AG04450 (cell line): Measurements from ENCODE around the gene DUSP15. TPM values are rescaled to one million over a fixed set of nuclear protein-coding genes. Genes with fewer than 3 reads are reported as not detected.

Source experiments
- CTCF ChIA-PET: fragments of 300-600, 350-600 bp; formaldehyde crosslinking; extraction: SDS; loops from one replicate; lab custom pipeline; 2022; ENCODE audit warnings: antibody characterized with exemption, inconsistent platforms; lab: Charles Lee
- POLR2A ChIA-PET: fragments of 350-600 bp; formaldehyde crosslinking; extraction: SDS; loops from one replicate; lab custom pipeline; 2021; ENCODE audit warnings: antibody characterized with exemption, inconsistent platforms; lab: Yijun Ruan, JAX
- DNase-seq: peaks from one replicate; pipeline ENCODE4 v3.0.0-alpha.2; 2011; ENCODE audit warnings: low read depth, low spot score
- H3K27ac ChIP-seq: one replicate; pipeline ENCODE4 v1.5.1; 2012; ENCODE audit warnings: low read depth, low read length, control low read depth
- H3K27me3 ChIP-seq: one replicate; pipeline ENCODE4 v1.6.0; 2012; ENCODE audit warnings: low read length; ENCODE audit not compliant: control insufficient read depth, insufficient read depth
- H3K4me3 ChIP-seq: 2 replicates; pipeline ENCODE4 v1.5.1; 2011; ENCODE audit warnings: mild to moderate bottlenecking, low read depth, low read length, control low read depth
- H3K9me3 ChIP-seq: 2 replicates; pipeline ENCODE4 v1.5.1; 2012; ENCODE audit warnings: low read length; ENCODE audit not compliant: control insufficient read depth, insufficient read depth
- CTCF ChIP-seq: IDR thresholded peaks from 2 replicates; pipeline ENCODE4 v1.5.1; 2011; ENCODE audit warnings: low read depth, low read length, control low read depth, inconsistent platforms
- polyA plus RNA-seq: library from polyadenylated mRNA; depleted of rRNA; stranded (reverse); fragments of >200 nt; gene quantifications from 2 replicates; pipeline ENCODE4 v1.2.3, GENCODE V29; 2011

DUSP15 gene
- polyA plus RNA-seq, 1 experiment, result not detected

- Histone ChIP-seq H3K4me3 (no peak overlapping the region), H3K27me3 (peaks cover 59% of the 10 kb centered on the region), H3K27ac (no peak overlapping the region), H3K9me3 (no peaks in the 10 kb centered on the region)
- TF ChIP-seq CTCF, result no peak
- ChIA-PET CTCF (interaction anchor here (0.6 to 2.4 kb wide), 6 partner anchors 9 to 824 kb away, joined by 3 to 12 read pairs (median 5); partner anchors contain the start of gene PDRG1), POLR2A (no interaction called here)
- DNase-seq, result no peak
These were observed 10.9 kb downstream of the DUSP15 start for GRCh38 chr20:31859266-31859997.

- TF ChIP-seq CTCF, result no peak
- Histone ChIP-seq H3K27ac (no peak overlapping the region), H3K9me3 (no peaks in the 10 kb centered on the region), H3K27me3 (peaks cover 59% of the 10 kb centered on the region), H3K4me3 (no peak overlapping the region)
- POLR2A ChIA-PET, result no interaction called here
- no peak for DNase-seq
- CTCF ChIA-PET, result interaction anchor here (1.3 to 2.4 kb wide), 3 partner anchors 12 to 173 kb away, joined by 4 to 12 read pairs (median 9); partner anchors contain the start of gene PDRG1
These were observed 11.6 kb downstream of the DUSP15 start for GRCh38 chr20:31858760-31859083.

GRCh38 chr20:31857861-31858759 is 12.2 kb downstream of the DUSP15 start:
- no peak for TF ChIP-seq CTCF
- Histone ChIP-seq H3K27me3 (peaks cover 58% of the 10 kb centered on the region), H3K4me3 (no peak overlapping the region), H3K9me3 (no peaks in the 10 kb centered on the region), H3K27ac (no peak overlapping the region)
- ChIA-PET CTCF (interaction anchor here (0.7 to 2.4 kb wide), 2 partner anchors 11 to 344 kb away, joined by 5 to 12 read pairs; no protein-coding TSS in a partner anchor), POLR2A (no interaction called here)
- DNase-seq, result no peak

GRCh38 chr20:31856516-31856915 is 13.8 kb downstream of the DUSP15 start:
- CTCF ChIA-PET, result interaction anchor here (1.4 to 5.5 kb wide), 5 partner anchors 10 to 174 kb away, joined by 4 to 70 read pairs (median 18); partner anchors contain the start of gene PDRG1
- POLR2A ChIA-PET, result no interaction called here
- Histone ChIP-seq H3K4me3 (no peak overlapping the region), H3K9me3 (no peaks in the 10 kb centered on the region), H3K27ac (no peak overlapping the region), H3K27me3 (peaks cover 52% of the 10 kb centered on the region)
- no peak for TF ChIP-seq CTCF
- DNase-seq, result no peak
